ENCODE measurements around the gene GTF2H1. TPM values are rescaled to one million over a fixed set of nuclear protein-coding genes. Genes with fewer than 3 reads are reported as not detected.

GTF2H1 gene
- total RNA-seq, 2 experiments from 2014 or later: 37.3 to 39.5 TPM

- H3K36me3 Mint-ChIP-seq: no peaks in the 10 kb centered on the region
- H3K27ac Mint-ChIP-seq: peak overlapping the region; percentile 99
- no peaks in the 10 kb centered on the region for H3K27me3 Mint-ChIP-seq
- no peaks in the 10 kb centered on the region for H3K9me3 Mint-ChIP-seq
- DNase-seq: peak; percentile 92
- peaks cover 43% of the 10 kb centered on the region for H3K4me1 Mint-ChIP-seq (ENCODE audit: low read depth)
- intact Hi-C loops (cut with micrococcal nuclease): loop anchor here (1.0 to 5.0 kb wide), 4 partner anchors 11 to 371 kb away; partner anchors contain the start of genes GTF2H1, HPS5, LDHA and SERGEF
- CTCF ChIA-PET: interaction anchor here (0.7 to 2.3 kb wide), 6 partner anchors 11 to 381 kb away, joined by 3 to 38 read pairs (median 4); partner anchors contain the start of gene LDHA
- POLR2A ChIA-PET: interaction anchor here (0.7 to 4.9 kb wide), 14 partner anchors 8 to 277 kb away, joined by 3 to 175 read pairs (median 4); partner anchors contain the start of genes GTF2H1, HPS5, LDHA and SAAL1
- H3K4me3 Mint-ChIP-seq: peak overlapping the region; percentile 59
Measured at GRCh38 chr11:18383388-18384156, 61.2 kb downstream of the GTF2H1 start.

- Mint-ChIP-seq H3K4me1 (ENCODE audit: low read depth) (peaks cover 44% of the 10 kb centered on the region), H3K4me3 (peak overlapping the region; percentile 59), H3K9me3 (no peaks in the 10 kb centered on the region), H3K27ac (peak overlapping the region; percentile 99), H3K27me3 (no peaks in the 10 kb centered on the region), H3K36me3 (no peaks in the 10 kb centered on the region)
- intact Hi-C loops (cut with micrococcal nuclease): loop anchor here (1.0 to 5.0 kb wide), 3 partner anchors 10 to 372 kb away; partner anchors contain the start of genes GTF2H1, HPS5, LDHA and SERGEF
- CTCF ChIA-PET: interaction anchor here (0.7 to 2.3 kb wide), 7 partner anchors 10 to 403 kb away, joined by 3 to 38 read pairs (median 4); partner anchors contain the start of genes HPS5 and LDHA
- DNase-seq: no peak
- POLR2A ChIA-PET: interaction anchor here (0.9 to 4.9 kb wide), 11 partner anchors 11 to 278 kb away, joined by 3 to 175 read pairs (median 4); partner anchors contain the start of genes GTF2H1, HPS5, LDHA and SAAL1
Measured at GRCh38 chr11:18384157-18384641, 61.8 kb downstream of the GTF2H1 start.

GRCh38 chr11:18390088-18390487, 67.7 kb downstream of the GTF2H1 start:
- ChIA-PET CTCF (interaction anchor here (0.5 kb wide), 1 partner anchor 32 kb away, joined by 3 read pairs; no protein-coding TSS in a partner anchor), POLR2A (no interaction called here)
- H3K9me3 Mint-ChIP-seq: no peaks in the 10 kb centered on the region
- intact Hi-C loops (cut with micrococcal nuclease): loop anchor here (10.0 kb wide), 1 partner anchor 285 kb away; the partner anchor contains the start of gene SAAL1
- H3K27me3 Mint-ChIP-seq: no peaks in the 10 kb centered on the region
- DNase-seq: no peak
- peaks cover 55% of the 10 kb centered on the region for H3K4me1 Mint-ChIP-seq (ENCODE audit: low read depth)
- H3K36me3 Mint-ChIP-seq: peaks cover 8% of the 10 kb centered on the region
- H3K4me3 Mint-ChIP-seq: no peak overlapping the region
- no peak overlapping the region for H3K27ac Mint-ChIP-seq

- peaks cover 31% of the 10 kb centered on the region for H3K36me3 Mint-ChIP-seq
- peak; percentile 39 for DNase-seq
- intact Hi-C loops (cut with micrococcal nuclease): loop anchor here (10.0 kb wide), 1 partner anchor 288 kb away; the partner anchor contains the start of gene SAAL1
Measured at GRCh38 chr11:18392434-18393321, 70.3 kb downstream of the GTF2H1 start.

GRCh38 chr11:18393581-18394274, 71.4 kb downstream of the GTF2H1 start:
- POLR2A ChIA-PET: interaction anchor here (0.6 to 7.3 kb wide), 10 partner anchors 9 to 240 kb away, joined by 3 to 175 read pairs (median 8); partner anchors contain the start of genes GTF2H1, HPS5, SPTY2D1 and TSG101
- CTCF ChIA-PET: interaction anchor here (1.2 to 4.8 kb wide), 4 partner anchors 10 to 150 kb away, joined by 4 to 38 read pairs (median 12); partner anchors contain the start of genes GTF2H1 and HPS5
- no peaks in the 10 kb centered on the region for H3K27me3 Mint-ChIP-seq
- no peaks in the 10 kb centered on the region for H3K9me3 Mint-ChIP-seq
- peaks cover 52% of the 10 kb centered on the region for H3K4me1 Mint-ChIP-seq (ENCODE audit: low read depth)
- H3K4me3 Mint-ChIP-seq: peak overlapping the region; percentile 98
- peak; percentile 56 for DNase-seq
- intact Hi-C loops (cut with micrococcal nuclease): loop anchor here (1.0 to 10.0 kb wide), 6 partner anchors 9 to 289 kb away; partner anchors contain the start of genes GTF2H1, HPS5, SAAL1 and SPTY2D1
- peak overlapping the region; percentile 98 for H3K27ac Mint-ChIP-seq
- peaks cover 40% of the 10 kb centered on the region for H3K36me3 Mint-ChIP-seq

More at GRCh38 chr11:18392434-18393321, 70.3 kb downstream of the GTF2H1 start:
- H3K27me3 Mint-ChIP-seq: no peaks in the 10 kb centered on the region
- ChIA-PET POLR2A (interaction anchor here (3.7 to 7.3 kb wide), 2 partner anchors 8 to 72 kb away, joined by 43 to 175 read pairs; partner anchors contain the start of genes GTF2H1 and HPS5), CTCF (interaction anchor here (1.1 to 4.8 kb wide), 2 partner anchors 9 to 278 kb away, joined by 8 to 38 read pairs; no protein-coding TSS in a partner anchor)
- H3K27ac Mint-ChIP-seq: peak overlapping the region; percentile 98
- H3K9me3 Mint-ChIP-seq: no peaks in the 10 kb centered on the region
- H3K4me1 Mint-ChIP-seq (ENCODE audit: low read depth): peaks cover 49% of the 10 kb centered on the region
- peak overlapping the region; percentile 32 for H3K4me3 Mint-ChIP-seq

- Mint-ChIP-seq H3K4me3 (peak within 1 kb of the TSS; percentile 98), H3K36me3 (peaks cover 47% of the 10 kb centered on the region), H3K27ac (peak within 1 kb of the TSS; percentile 98), H3K4me1 (ENCODE audit: low read depth) (peaks cover 57% of the 10 kb centered on the region), H3K9me3 (no peaks in the 10 kb centered on the region), H3K27me3 (no peaks in the 10 kb centered on the region)
- POLR2A ChIA-PET: interaction anchor here (0.6 to 7.3 kb wide), 12 partner anchors 10 to 239 kb away, joined by 3 to 175 read pairs (median 8); partner anchors contain the start of genes GTF2H1, HPS5, SPTY2D1 and TSG101
- intact Hi-C loops (cut with micrococcal nuclease): loop anchor here (1.0 to 10.0 kb wide), 6 partner anchors 10 to 290 kb away; partner anchors contain the start of genes GTF2H1, HPS5, SAAL1 and SPTY2D1
- CTCF ChIA-PET: interaction anchor here (0.6 to 4.8 kb wide), 6 partner anchors 10 to 327 kb away, joined by 3 to 38 read pairs (median 4); partner anchors contain the start of genes GTF2H1 and HPS5
- DNase-seq: peak; percentile 99
Measured at GRCh38 chr11:18394275-18394927, 72.0 kb downstream of the GTF2H1 start, which contains the start of gene LDHA. Gene LDHA, plus strand, starts transcription at chr11:18394563. Its CDS starts 2,280 bp downstream, at chr11:18396843.

- ChIA-PET CTCF (interaction anchor here (0.6 to 4.8 kb wide), 8 partner anchors 11 to 327 kb away, joined by 3 to 38 read pairs (median 4); partner anchors contain the start of genes GTF2H1, HPS5 and TSG101), POLR2A (interaction anchor here (1.0 to 7.3 kb wide), 13 partner anchors 10 to 239 kb away, joined by 3 to 175 read pairs (median 8); partner anchors contain the start of genes GTF2H1, HPS5, SPTY2D1 and TSG101)
- peaks cover 61% of the 10 kb centered on the region for H3K4me1 Mint-ChIP-seq (ENCODE audit: low read depth)
- peak; percentile 36 for DNase-seq
- no peaks in the 10 kb centered on the region for H3K27me3 Mint-ChIP-seq
- no peaks in the 10 kb centered on the region for H3K9me3 Mint-ChIP-seq
- H3K36me3 Mint-ChIP-seq: peaks cover 54% of the 10 kb centered on the region
- intact Hi-C loops (cut with micrococcal nuclease): loop anchor here (1.0 to 10.0 kb wide), 7 partner anchors 11 to 290 kb away; partner anchors contain the start of genes GTF2H1, HPS5, SAAL1 and SPTY2D1
- H3K27ac Mint-ChIP-seq: peak overlapping the region; percentile 98
- peak overlapping the region; percentile 98 for H3K4me3 Mint-ChIP-seq
Measured at GRCh38 chr11:18394928-18395734, 72.8 kb downstream of the GTF2H1 start.

- ChIA-PET CTCF (interaction anchor here (0.9 to 4.8 kb wide), 6 partner anchors 12 to 326 kb away, joined by 4 to 38 read pairs (median 6); partner anchors contain the start of genes GTF2H1, HPS5 and TSG101), POLR2A (interaction anchor here (0.7 to 7.3 kb wide), 11 partner anchors 9 to 238 kb away, joined by 3 to 175 read pairs (median 8); partner anchors contain the start of genes GTF2H1, HPS5, SPTY2D1 and TSG101)
- DNase-seq: peak; percentile 98
- H3K9me3 Mint-ChIP-seq: no peaks in the 10 kb centered on the region
- peak overlapping the region; percentile 98 for H3K4me3 Mint-ChIP-seq
- peaks cover 61% of the 10 kb centered on the region for H3K36me3 Mint-ChIP-seq
- H3K27me3 Mint-ChIP-seq: no peaks in the 10 kb centered on the region
- H3K27ac Mint-ChIP-seq: peak overlapping the region; percentile 98
- intact Hi-C loops (cut with micrococcal nuclease): loop anchor here (2.0 to 10.0 kb wide), 3 partner anchors 149 to 291 kb away; partner anchors contain the start of genes SAAL1 and UEVLD
- peaks cover 63% of the 10 kb centered on the region for H3K4me1 Mint-ChIP-seq (ENCODE audit: low read depth)
Measured at GRCh38 chr11:18395735-18396504, 73.6 kb downstream of the GTF2H1 start.

All from activated CD4-positive, alpha-beta memory T cell treated with anti-CD3 and anti-CD28 coated beads for 36 hours (primary cell).